Measurements from ENCODE around the gene ARHGAP19. TPM values are rescaled to one million over a fixed set of nuclear protein-coding genes. Genes with fewer than 3 reads are reported as not detected.

The ARHGAP19 gene
- total RNA-seq, 4 donors from 2014 or later: 37.5 to 109 (median 77.7) TPM

DNA sequence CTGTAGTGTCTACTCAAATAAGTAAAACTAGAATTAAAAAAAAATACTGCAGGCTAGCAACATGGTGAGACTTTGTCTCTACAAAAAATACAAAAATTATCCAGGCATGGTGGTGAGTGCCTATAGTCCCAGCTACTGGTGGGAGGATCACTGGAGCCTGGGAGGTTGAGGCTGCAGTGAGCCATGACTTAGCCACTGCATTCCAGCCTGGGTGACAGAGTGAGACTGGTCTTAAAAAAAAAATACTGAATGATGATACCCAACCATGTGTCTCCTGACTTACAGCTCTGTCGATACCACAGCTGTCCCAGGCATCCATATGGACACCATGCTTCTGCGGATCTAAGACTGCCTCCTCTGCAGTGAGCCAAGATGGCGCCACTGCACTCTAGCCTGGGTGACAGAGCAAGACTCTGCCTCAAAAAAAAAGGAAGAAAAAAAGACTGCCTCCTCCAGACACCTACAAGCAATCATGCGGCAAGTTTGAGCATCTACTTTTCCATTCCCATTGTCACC, 18.7 kb upstream of the ARHGAP19 start:
- Histone ChIP-seq H3K9me3 (no peaks in the 10 kb centered on the region), H3K27ac (no peak overlapping the region), H3K4me1 (no peaks in the 10 kb centered on the region), H3K27me3 (no peaks in the 10 kb centered on the region), H3K4me3 (no peak overlapping the region), H3K36me3 (no peaks in the 10 kb centered on the region)
- DNase-seq (ENCODE audit: low spot score in 2 of 2): no peak
- 94 to 97% methylated on average over 4 of the region's 4 CpGs for WGBS, 2 donors
- TF ChIP-seq EP300 (IDR thresholded peaks at IDR 0.05) (no peak), POLR2A (IDR thresholded peaks at IDR 0.05) (no peak)
- TF ChIP-seq, protein P1, sequence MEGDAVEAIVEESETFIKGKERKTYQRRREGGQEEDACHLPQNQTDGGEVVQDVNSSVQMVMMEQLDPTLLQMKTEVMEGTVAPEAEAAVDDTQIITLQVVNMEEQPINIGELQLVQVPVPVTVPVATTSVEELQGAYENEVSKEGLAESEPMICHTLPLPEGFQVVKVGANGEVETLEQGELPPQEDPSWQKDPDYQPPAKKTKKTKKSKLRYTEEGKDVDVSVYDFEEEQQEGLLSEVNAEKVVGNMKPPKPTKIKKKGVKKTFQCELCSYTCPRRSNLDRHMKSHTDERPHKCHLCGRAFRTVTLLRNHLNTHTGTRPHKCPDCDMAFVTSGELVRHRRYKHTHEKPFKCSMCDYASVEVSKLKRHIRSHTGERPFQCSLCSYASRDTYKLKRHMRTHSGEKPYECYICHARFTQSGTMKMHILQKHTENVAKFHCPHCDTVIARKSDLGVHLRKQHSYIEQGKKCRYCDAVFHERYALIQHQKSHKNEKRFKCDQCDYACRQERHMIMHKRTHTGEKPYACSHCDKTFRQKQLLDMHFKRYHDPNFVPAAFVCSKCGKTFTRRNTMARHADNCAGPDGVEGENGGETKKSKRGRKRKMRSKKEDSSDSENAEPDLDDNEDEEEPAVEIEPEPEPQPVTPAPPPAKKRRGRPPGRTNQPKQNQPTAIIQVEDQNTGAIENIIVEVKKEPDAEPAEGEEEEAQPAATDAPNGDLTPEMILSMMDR (IDR thresholded peaks at IDR 0.05): no peak

DNA sequence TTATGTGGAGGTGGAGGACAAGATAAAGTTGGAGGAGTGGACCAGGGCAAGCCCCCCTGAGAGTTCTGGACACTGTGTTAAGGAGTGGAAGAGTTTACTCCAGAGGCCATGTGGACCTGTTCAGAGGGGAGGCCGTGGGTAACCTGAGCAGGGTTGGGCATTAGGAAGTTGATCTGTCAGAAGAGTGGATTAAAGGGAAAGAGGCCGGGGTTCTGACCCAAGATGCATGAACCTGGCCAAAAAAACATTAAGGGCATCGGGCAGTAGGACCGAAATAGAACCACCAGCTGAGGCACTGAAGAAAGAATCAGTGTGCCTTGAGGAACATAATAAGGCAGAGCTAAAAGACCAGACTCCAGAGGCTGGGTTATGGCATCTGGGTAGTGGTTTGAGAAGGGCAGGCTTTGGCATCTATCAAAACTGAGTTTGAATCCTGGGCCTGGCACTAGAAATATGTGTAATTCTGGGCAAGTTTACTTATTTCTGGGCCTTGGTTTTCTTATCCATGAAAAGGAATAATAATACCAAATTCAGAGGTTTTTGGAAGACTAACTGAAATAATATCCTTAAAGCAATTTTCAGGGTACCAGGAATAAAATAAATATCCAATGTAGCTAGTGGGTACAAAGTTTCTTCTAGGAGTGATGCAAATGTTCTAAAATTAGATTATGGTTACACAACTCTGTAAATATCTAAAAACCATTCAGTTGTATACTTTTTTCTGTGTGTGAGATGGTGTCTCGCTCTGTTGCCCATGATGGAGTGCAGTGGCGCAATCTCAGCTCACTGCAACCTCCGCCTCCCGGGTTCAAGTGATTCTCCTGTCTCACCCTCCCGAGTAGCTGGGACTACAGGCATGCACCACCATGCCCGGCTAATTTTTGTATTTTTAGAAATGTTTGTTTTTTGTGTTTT, 15.7 kb upstream of the ARHGAP19 start:
- H3K4me3 ChIP-seq: no peak overlapping the region
- no peaks in the 10 kb centered on the region for H3K4me1 ChIP-seq
- H3K36me3 ChIP-seq: no peaks in the 10 kb centered on the region
- TF ChIP-seq POLR2A (IDR thresholded peaks at IDR 0.05): no peak
- TF ChIP-seq EP300 (IDR thresholded peaks at IDR 0.05): no peak
- TF ChIP-seq, protein P1 (IDR thresholded peaks at IDR 0.05): no peak
- H3K27me3 ChIP-seq: no peaks in the 10 kb centered on the region
- DNase-seq (ENCODE audit: low spot score in 2 of 2): no peak
- H3K27ac ChIP-seq: no peak overlapping the region
- H3K9me3 ChIP-seq: no peaks in the 10 kb centered on the region
- WGBS, 2 donors: 76 to 84% methylated on average over 10 of the region's 10 CpGs

- H3K4me1 ChIP-seq: no peaks in the 10 kb centered on the region
- no peak for TF ChIP-seq EP300 (IDR thresholded peaks at IDR 0.05)
- TF ChIP-seq POLR2A (IDR thresholded peaks at IDR 0.05): no peak
- TF ChIP-seq, protein P1 (IDR thresholded peaks at IDR 0.05): no peak
- H3K4me3 ChIP-seq: no peak overlapping the region
- H3K27ac ChIP-seq: no peak overlapping the region
- H3K36me3 ChIP-seq: no peaks in the 10 kb centered on the region
- DNase-seq (ENCODE audit: low spot score in 2 of 2): no peak
- 85 to 95% methylated on average over 1 of the region's 1 CpG for WGBS, 2 donors
- no peaks in the 10 kb centered on the region for H3K27me3 ChIP-seq
- no peaks in the 10 kb centered on the region for H3K9me3 ChIP-seq
These were observed 15.0 kb upstream of the ARHGAP19 start for GRCh38 chr10:97307441-97307840.

- no peaks in the 10 kb centered on the region for H3K27me3 ChIP-seq
- no peaks in the 10 kb centered on the region for H3K4me1 ChIP-seq
- H3K27ac ChIP-seq: no peak overlapping the region
- H3K9me3 ChIP-seq: no peaks in the 10 kb centered on the region
- no peak for DNase-seq (ENCODE audit: low spot score in 2 of 2)
- no peaks in the 10 kb centered on the region for H3K36me3 ChIP-seq
- TF ChIP-seq, protein P1 (IDR thresholded peaks at IDR 0.05): no peak
- no peak for TF ChIP-seq POLR2A (IDR thresholded peaks at IDR 0.05)
- TF ChIP-seq EP300 (IDR thresholded peaks at IDR 0.05): no peak
- 90 to 92% methylated on average over 11 of the region's 11 CpGs for WGBS, 2 donors
- H3K4me3 ChIP-seq: no peak overlapping the region
These were observed 9.8 kb upstream of the ARHGAP19 start for GRCh38 chr10:97302088-97302791.

- Histone ChIP-seq H3K4me1 (no peaks in the 10 kb centered on the region), H3K36me3 (no peaks in the 10 kb centered on the region), H3K4me3 (no peak overlapping the region), H3K27me3 (no peaks in the 10 kb centered on the region), H3K27ac (no peak overlapping the region), H3K9me3 (no peaks in the 10 kb centered on the region)
- no peak for DNase-seq (ENCODE audit: low spot score in 2 of 2)
- TF ChIP-seq POLR2A (IDR thresholded peaks at IDR 0.05): no peak
- 92 to 95% methylated on average over 3 of the region's 3 CpGs for WGBS, 2 donors
These were observed 8.5 kb upstream of the ARHGAP19 start for GRCh38 chr10:97300980-97301379.

Data from tibial nerve (tissue), 4 donors.